NCI-H2227 (cell line): Measurements from ENCODE around the gene OPRM1.
"Not testable (repeated sequence)": the region's sequence is repeated elsewhere in the genome, so short reads cannot be mapped to it uniquely, and the experiment has no call there.

Source experiments
- DNase-seq: peaks from one replicate; lab custom pipeline; 2025; ENCODE audit not compliant: unreplicated experiment; lab: John Stamatoyannopoulos, UW

The OPRM1 gene

GRCh38 chr6:154039231-154039842 lies at the start of gene OPRM1:
OPRM1 (plus strand) TSS chr6:154039240; CDS start chr6:154039545, 305 bp downstream.
- no peak for DNase-seq

DNA sequence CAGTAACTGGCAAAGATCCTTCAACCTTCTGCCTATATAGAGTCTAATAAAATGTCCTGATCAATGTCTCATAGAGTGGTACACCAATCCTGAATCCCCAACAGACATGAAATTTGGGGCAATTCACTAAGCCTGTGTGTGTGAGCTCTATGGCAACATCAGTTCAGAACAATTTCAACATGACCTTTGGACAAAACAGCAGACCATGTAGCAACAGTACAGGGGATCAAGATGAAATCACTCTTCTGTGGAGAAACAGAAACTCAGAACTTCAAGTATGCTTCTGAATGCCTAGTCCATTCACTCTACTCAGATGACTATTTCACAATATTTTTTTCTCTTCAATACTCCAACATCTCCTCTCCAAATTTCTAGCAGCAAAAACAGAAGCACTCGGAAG lies 49.1 kb upstream of the OPRM1 start:
- no peak for DNase-seq

GRCh38 chr6:153994004-153994403 lies 45.0 kb upstream of the OPRM1 start:
- DNase-seq: no peak

GRCh38 chr6:153994811-153995210 lies 44.2 kb upstream of the OPRM1 start:
- DNase-seq: no peak

GRCh38 chr6:153997221-153997620 lies 41.8 kb upstream of the OPRM1 start:
- no peak for DNase-seq

DNA sequence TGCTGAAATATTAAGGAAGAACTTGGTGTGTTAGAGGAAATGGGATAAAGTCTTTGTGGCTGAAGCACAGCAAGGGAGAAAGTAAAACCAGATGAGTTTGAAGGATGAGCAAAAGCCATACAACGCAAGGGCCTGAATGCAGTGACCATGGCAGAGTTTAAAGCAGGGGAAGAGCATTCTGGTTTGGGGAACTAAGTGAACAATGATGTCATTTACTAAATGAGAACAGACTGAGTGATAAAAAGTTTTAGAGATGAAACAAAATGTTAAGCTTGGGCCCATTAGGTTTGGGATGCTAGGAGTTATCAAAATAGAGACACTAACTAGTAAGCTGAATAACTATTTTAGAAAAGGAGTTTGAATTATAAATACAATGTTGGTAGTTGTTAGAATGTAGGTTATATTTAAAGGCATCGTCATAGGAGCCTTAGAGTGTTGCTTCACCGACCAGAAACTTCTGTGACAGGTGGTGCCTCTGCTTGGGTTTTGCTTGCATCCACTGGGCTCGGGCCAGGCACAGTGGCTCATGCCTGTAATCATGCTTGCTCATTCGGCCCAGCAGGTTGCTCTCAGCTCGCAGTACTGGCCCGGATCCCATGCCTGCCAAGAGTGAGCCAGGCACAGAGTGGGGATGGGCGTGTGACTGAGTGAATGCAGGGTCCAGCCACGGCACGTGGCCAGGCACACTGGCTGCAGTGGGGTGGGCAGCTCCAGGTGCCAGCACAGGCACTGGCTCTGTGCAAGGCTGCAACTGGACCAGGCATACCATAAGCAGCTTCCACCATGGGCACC lies 37.4 kb upstream of the OPRM1 start:
- DNase-seq: no peak

DNA sequence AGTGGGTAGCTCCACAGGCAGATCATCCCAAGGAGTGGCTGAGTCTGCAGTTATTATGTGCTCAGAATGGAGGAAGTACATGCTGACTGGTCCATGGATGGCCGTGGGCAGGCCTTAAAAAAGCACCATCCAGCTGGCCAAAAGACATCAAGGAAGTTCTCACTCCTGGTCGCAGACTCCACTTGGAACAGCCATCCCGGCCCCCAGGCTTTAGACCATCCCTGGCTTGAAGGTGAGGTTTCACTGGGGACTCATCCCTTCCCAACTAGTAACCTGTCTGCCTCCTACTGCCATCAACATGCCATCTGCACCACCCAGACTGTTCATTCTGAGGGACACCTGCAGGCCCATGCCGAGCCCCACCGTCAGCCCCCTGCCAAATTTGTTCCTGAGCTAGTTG lies 36.1 kb upstream of the OPRM1 start:
- DNase-seq: no peak

- no peak for DNase-seq
Measured at GRCh38 chr6:154010371-154010770, 28.7 kb upstream of the OPRM1 start.

DNA sequence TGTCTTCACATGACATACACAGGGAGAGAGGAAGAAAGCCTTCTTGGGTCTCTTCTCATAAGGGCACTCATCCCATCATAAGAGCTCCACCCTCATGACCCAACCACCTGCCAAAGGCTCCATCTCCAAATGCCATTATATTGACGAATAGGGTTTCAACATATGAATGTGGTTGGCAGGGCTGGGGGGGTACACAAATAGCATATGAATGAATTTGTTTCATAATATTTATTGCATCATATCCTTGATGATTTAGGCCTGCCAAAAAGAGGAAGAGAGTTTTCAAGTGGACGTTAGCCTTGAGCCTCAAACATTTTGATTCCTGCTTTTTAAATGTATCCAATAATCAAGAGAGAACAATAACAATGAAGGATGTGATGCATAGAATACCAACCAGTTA lies 26.2 kb upstream of the OPRM1 start:
- DNase-seq: no peak

- no peak for DNase-seq
Measured at GRCh38 chr6:154017786-154018185, 21.3 kb upstream of the OPRM1 start.

DNA sequence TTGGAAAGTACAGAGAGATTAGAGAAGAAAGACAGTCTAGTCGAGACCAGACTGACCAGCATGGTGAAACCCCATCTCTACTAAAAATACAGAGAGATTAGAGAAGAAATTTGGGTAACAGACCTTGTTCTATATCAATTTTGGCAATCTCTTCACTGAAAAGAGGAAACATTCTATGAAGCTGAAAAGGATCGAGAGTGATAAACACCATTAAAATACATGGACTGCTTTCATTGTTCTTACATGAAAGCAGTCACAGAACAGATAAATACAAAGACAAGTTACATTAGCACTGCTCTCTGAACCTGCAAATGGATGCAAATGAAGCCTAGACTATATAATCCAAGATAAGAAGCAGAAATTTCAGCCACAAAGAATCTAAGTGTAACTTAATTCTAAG lies 8.4 kb upstream of the OPRM1 start:
- no peak for DNase-seq

GRCh38 chr6:154041001-154041400 lies 2.0 kb downstream of the OPRM1 start:
- no peak for DNase-seq

- no peak for DNase-seq
Measured at GRCh38 chr6:154053141-154053540, 14.1 kb downstream of the OPRM1 start.

- DNase-seq: no peak
Measured at GRCh38 chr6:154056536-154056935, 17.5 kb downstream of the OPRM1 start.

GRCh38 chr6:154057098-154057497 lies 18.1 kb downstream of the OPRM1 start:
- no peak for DNase-seq

GRCh38 chr6:154058963-154059680 lies 20.1 kb downstream of the OPRM1 start:
- DNase-seq: no peak

- DNase-seq: no peak
Measured at GRCh38 chr6:154060076-154060475, 21.0 kb downstream of the OPRM1 start.

DNA sequence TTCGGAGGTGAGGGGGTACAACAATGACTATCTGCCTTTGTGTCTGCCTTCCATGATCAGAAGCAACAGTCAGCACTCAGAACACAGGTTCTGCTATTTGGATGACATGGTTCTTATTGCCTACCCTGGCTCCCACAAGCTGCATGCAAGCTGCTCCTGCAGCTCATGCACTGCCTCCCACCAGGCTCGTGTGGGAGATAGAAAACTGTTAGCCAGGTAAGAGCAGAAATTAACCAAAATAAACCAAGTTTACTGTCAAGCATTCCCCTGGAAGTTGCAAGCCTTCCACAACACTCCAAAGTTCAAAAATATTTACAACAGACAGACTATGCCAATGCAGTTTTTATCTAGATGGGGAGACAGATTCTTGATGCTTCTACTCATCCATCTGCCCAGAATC lies 31.0 kb downstream of the OPRM1 start:
- DNase-seq: no peak

DNA sequence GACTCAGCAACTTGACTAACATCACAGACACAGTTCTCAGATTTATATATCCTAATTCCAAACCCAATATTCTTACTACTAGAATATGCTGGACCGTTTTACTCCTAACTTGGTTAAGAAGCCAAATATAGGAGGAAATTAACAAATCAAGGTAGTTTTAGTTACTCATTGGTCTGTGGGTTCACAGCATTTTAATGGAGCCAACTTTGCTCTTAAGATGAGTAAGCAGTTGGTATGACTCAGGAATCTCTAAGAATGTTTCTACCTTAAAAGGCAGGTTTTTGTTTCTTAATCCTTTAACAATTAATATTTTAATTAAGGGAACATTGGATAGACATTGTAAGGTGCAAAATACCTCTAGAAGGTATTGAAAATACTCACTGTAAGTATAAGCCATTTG lies 31.6 kb downstream of the OPRM1 start:
- no peak for DNase-seq

- DNase-seq: no peak
Measured at GRCh38 chr6:154071236-154071635, 32.2 kb downstream of the OPRM1 start.

DNA sequence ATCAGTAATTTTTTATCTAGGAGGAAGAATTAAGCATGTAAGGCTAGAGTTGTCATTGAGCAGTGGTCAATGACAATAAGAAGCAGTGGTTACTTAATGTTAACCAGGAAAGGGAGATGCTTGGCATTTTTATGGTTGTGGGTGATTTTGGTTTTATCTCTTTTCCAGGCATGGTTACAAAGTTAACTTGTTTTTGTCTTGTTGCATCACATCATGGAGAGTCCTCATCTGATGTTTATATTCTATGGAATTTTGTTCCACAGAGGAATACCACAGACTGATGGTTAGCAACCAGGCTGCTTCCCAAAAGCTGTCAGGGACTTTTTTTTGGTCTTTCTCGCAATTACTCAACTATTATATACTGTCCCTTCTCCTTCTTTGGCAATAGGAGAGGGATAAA lies 32.7 kb downstream of the OPRM1 start:
- DNase-seq: no peak

GRCh38 chr6:154078596-154078995 lies 39.6 kb downstream of the OPRM1 start:
- DNase-seq: not testable (repeated sequence)
